Mucosa of descending colon (tissue), 3 donors: ENCODE measurements around the gene COX6B1. TPM values are rescaled to one million over a fixed set of nuclear protein-coding genes. Genes with fewer than 3 reads are reported as not detected.
A peak's percentile ranks its signal among the peaks of the same experiment; 100 is the strongest.

Source experiments
- ATAC-seq: fragments of 200-7000 bp; cut with Tn5 transposase; one replicate; pipeline ENCODE4 v1.9.1; 2020; ENCODE audit warnings: mild to moderate bottlenecking, moderate library complexity
- DNase-seq, 3 donors: peaks; one replicate each; pipeline ENCODE4 v3.0.0-alpha.2; 2020
- H3K36me3 ChIP-seq: fragments of 200-600 bp; one replicate; pipeline ENCODE4 v1.8.0; 2021; ENCODE audit warnings: low read depth, mild to moderate bottlenecking
- H3K4me1 ChIP-seq: fragments of 200-600 bp; one replicate; pipeline ENCODE4 v1.8.0; 2021; ENCODE audit warnings: low read depth, mild to moderate bottlenecking
- H3K4me3 ChIP-seq: fragments of 200-600 bp; one replicate; pipeline ENCODE4 v1.8.0; 2021; ENCODE audit warnings: mild to moderate bottlenecking
- H3K9me3 ChIP-seq: fragments of 200-600 bp; one replicate; pipeline ENCODE4 v1.8.0; 2021; ENCODE audit warnings: mild to moderate bottlenecking
- CTCF ChIP-seq: fragments of 200-600 bp; IDR thresholded peaks from one replicate; pipeline ENCODE4 v1.8.0; 2022; ENCODE audit warnings: antibody characterized with exemption, mild to moderate bottlenecking
- intact Hi-C, 2 donors: fragments of 100-400 bp; cut with DNase I in 1 of 2; cut with micrococcal nuclease in 1 of 2; formaldehyde crosslinking; loops; one replicate each; pipeline versions ENCODE4 v1.11.0 to v1.11.1; 2022; cut with DNase I, micrococcal nuclease
- total RNA-seq, 3 donors: library from RNA; stranded (reverse); fragmentation: NEBNext Ultra II Directional in 2 of 3; extraction: Animal tissue kit (Norgen Biotek cat#: 25700) in 2 of 3; gene quantifications; one replicate each; pipeline versions ENCODE4 v1.2.1 to v1.2.4, GENCODE V29; 2021 to 2023
- donor health status: DM: no; HTN: no; CAD: no; lungs with moderate emphysema.
- donor health status: DM: no; HTN: no; CAD: no.
- donor health status: DM: no; HTN: yes; CAD: no.

Gene COX6B1
- total RNA-seq, 3 donors from 2014 or later, result 460 to 939 (median 669) TPM

- H3K4me1 ChIP-seq, result no peaks in the 10 kb centered on the region
- peaks cover 4% of the 10 kb centered on the region for H3K36me3 ChIP-seq
- H3K4me3 ChIP-seq, result no peak overlapping the region
- intact Hi-C loops, result no loop called here
- TF ChIP-seq CTCF, result no peak
- no peak for DNase-seq
- ATAC-seq, result no peak
- no peaks in the 10 kb centered on the region for H3K9me3 ChIP-seq
Observed at GRCh38 chr19:35661995-35662340, 13.8 kb downstream of the COX6B1 start.

DNA sequence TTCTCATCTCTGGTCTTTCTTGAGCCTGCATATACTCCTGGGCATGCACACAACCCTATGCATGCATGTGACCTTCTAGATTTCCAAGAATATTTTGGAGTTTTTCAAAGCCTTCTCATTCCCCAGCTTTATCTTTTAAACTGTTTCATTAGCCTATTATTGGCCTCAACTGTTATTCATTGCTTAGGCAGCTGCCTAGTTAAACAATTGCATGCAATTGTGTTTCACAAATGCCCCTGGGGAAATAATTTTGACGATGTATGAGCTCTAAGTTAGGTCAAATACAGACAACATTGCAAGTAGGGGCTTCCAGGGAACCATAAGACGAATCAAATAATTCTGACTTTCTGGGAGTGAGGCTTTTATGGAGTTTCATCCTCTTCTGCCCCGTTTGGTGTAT lies 15.9 kb downstream of the COX6B1 start:
- Histone ChIP-seq H3K4me1 (no peaks in the 10 kb centered on the region), H3K9me3 (no peaks in the 10 kb centered on the region), H3K36me3 (no peaks in the 10 kb centered on the region), H3K4me3 (no peak overlapping the region)
- no peak for TF ChIP-seq CTCF
- DNase-seq (no peak), ATAC-seq (no peak)
- intact Hi-C loops, result no loop called here

DNA sequence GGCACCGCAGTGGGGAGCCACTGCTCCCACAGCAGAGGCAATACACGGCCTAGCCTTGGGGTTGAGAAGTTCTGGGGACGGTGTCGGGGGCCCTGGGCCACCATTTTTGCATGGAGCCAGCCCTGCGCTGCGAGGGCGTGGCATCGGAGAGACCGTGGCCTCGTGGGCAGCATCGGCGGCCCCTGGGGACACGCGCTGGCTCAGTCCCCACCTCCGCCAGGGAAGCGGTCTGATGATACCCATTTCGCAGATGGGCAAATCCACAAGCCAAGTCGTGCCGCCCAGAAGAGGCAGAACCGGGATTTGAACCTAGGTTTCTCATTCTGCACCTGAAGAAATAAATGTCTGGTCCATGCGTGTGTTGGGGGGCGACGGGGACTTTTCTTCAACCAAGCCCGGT lies 17.0 kb downstream of the COX6B1 start:
- no peaks in the 10 kb centered on the region for H3K36me3 ChIP-seq
- H3K4me3 ChIP-seq, result no peak overlapping the region
- ATAC-seq, result no peak
- DNase-seq, result no peak
- no peak for TF ChIP-seq CTCF
- H3K9me3 ChIP-seq, result no peaks in the 10 kb centered on the region
- H3K4me1 ChIP-seq, result no peaks in the 10 kb centered on the region
- intact Hi-C loops, result no loop called here

- Histone ChIP-seq H3K36me3 (no peaks in the 10 kb centered on the region), H3K4me3 (no peak overlapping the region), H3K4me1 (no peaks in the 10 kb centered on the region), H3K9me3 (no peaks in the 10 kb centered on the region)
- no peak for TF ChIP-seq CTCF
- no peak for DNase-seq
- intact Hi-C loops, result no loop called here
- no peak for ATAC-seq
Observed at GRCh38 chr19:35665604-35666003, 17.5 kb downstream of the COX6B1 start.

GRCh38 chr19:35666251-35666913 lies 18.3 kb downstream of the COX6B1 start, which contains the start of gene UPK1A:
UPK1A (plus strand) TSS chr19:35666517; CDS start chr19:35666813, 296 bp downstream.
- intact Hi-C loops, result no loop called here
- no peaks in the 10 kb centered on the region for H3K9me3 ChIP-seq
- peak; percentile 22 for ATAC-seq

More at GRCh38 chr19:35666251-35666913, 18.3 kb downstream of the COX6B1 start, which contains the start of gene UPK1A:
- Histone ChIP-seq H3K36me3 (no peaks in the 10 kb centered on the region), H3K4me3 (no peak within 1 kb of the TSS), H3K4me1 (no peaks in the 10 kb centered on the region)
- no peak for TF ChIP-seq CTCF
- DNase-seq, result no peak
